GM21528 (cell line): ENCODE results near the gene IQCE.

Experiments
- ATAC-seq: cut with Tn5 transposase; IDR thresholded peaks from one replicate; pipeline ENCODE4 v1.9.1; 2021; ENCODE audit warnings: mild to moderate bottlenecking, moderate library complexity; ENCODE audit not compliant: unreplicated experiment, low FRiP score

The IQCE gene

GRCh38 chr7:2611922-2612321, 53.1 kb downstream of the IQCE start:
- ATAC-seq: no peak

- no peak for ATAC-seq
These were observed 53.8 kb downstream of the IQCE start for GRCh38 chr7:2612445-2613097.

GRCh38 chr7:2613098-2613930, 54.5 kb downstream of the IQCE start:
- no peak for ATAC-seq

- ATAC-seq: no peak
These were observed 55.3 kb downstream of the IQCE start for GRCh38 chr7:2613931-2614600.

- ATAC-seq: no peak
These were observed 56.0 kb downstream of the IQCE start for GRCh38 chr7:2614631-2615330.

GRCh38 chr7:2616387-2617324, 57.9 kb downstream of the IQCE start:
- ATAC-seq: no peak

GRCh38 chr7:2617325-2617905, 58.6 kb downstream of the IQCE start:
- ATAC-seq: no peak

GRCh38 chr7:2619116-2619515, 60.3 kb downstream of the IQCE start:
- no peak for ATAC-seq

GRCh38 chr7:2621061-2621828, 62.5 kb downstream of the IQCE start:
- ATAC-seq: no peak

GRCh38 chr7:2621948-2622640, 63.3 kb downstream of the IQCE start:
- ATAC-seq: no peak

- ATAC-seq: no peak
These were observed 64.3 kb downstream of the IQCE start for GRCh38 chr7:2622869-2623697.

- ATAC-seq: no peak
These were observed 64.9 kb downstream of the IQCE start for GRCh38 chr7:2623698-2624014.

- no peak for ATAC-seq
These were observed 65.6 kb downstream of the IQCE start for GRCh38 chr7:2624293-2624886.

- ATAC-seq: no peak
These were observed 67.8 kb downstream of the IQCE start for GRCh38 chr7:2626498-2627117.

- ATAC-seq: no peak
These were observed 68.7 kb downstream of the IQCE start for GRCh38 chr7:2627258-2628129.

GRCh38 chr7:2628130-2628482, 69.3 kb downstream of the IQCE start:
- no peak for ATAC-seq
